ENCODE data around the gene PKMYT1.

PKMYT1 gene

DNA sequence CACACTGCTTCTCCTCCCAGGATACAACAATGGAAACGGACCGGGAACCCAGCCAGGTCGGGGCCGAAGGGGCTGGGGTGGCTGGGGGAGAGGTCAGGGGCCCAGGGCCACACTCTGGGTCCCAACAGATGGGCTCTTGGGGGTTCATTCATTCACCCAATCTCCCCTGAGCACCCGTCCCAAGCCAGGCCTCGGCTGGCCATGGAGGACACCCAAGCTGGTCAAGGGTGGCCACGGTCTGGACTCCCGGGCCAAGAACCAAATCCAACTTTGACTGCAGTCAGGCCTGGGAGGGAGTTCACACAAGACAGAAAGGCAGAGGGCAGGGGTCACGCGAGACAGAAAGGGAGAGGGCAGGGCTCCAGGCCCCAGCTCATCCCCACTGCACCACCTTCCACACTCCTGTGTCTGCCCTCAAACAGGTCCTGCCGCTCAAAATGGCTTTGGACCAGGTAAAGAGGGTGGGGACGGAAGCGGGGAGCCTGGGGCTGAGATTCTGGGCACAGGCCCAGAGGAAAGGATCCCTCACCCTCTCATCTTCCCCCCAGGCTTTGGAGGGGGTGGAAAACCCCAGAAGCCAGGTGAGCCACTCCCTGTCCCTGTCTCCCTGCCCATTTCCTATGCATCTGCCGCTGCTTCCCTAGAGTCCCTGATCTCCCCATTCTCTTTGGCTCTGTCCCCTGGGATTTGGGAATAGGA is 12.3 kb upstream of the PKMYT1 start:
- DNase-seq, result no peak

DNA sequence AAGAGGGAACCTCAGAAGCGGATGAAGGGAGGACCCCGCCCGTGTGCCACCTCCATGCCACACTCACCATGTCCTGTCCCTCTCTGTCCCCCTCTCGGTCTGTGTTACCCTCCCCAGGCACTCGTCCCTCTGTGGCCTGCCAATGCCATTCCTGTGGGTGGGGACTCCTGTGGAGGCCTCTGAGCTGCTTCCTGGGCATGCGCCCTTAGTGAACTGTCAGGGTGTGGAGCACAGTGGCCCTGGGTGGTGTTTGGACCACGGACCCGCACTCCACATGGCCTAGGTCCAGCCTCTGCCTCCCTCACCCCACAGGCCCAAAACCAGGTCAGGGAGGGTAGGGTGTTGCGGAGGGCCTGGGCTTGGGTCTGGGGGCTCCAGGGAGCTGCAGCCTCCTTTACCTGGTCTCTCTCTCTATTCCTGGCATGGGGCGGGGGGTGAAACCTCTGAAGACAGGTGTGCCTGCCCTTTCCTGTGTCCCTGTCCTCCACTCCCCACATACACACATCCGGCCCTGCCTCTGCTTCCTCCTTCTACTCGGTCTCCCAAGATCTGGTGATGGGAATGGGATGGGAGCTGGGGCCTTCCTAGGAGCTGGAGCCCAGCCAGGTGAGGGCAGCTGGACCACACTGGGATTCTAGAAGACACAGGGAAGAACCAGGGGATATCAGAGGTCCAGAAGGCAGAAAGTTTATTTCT is 11.5 kb upstream of the PKMYT1 start:
- DNase-seq, result no peak

DNA sequence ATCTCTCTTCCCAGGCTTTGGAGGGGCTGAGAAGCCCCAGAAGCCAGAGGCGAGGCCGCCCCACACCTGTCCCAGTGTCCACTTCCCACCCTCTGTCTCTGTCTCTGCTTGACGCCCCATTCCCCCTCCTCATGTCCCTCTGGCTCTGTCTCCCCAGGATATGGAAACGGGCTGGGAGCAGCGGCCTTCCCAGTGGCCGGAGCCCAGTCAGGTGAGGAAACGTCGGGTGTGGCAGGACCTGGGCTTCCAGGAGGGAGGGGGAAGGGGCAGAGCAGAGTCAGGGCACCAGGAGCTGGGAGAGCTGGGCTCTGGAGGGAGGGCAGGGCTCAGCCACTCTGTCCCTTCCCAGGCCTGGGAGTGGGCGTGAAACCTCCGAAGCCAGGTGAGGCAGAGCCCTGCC is 10.6 kb upstream of the PKMYT1 start:
- DNase-seq, result no peak

DNA sequence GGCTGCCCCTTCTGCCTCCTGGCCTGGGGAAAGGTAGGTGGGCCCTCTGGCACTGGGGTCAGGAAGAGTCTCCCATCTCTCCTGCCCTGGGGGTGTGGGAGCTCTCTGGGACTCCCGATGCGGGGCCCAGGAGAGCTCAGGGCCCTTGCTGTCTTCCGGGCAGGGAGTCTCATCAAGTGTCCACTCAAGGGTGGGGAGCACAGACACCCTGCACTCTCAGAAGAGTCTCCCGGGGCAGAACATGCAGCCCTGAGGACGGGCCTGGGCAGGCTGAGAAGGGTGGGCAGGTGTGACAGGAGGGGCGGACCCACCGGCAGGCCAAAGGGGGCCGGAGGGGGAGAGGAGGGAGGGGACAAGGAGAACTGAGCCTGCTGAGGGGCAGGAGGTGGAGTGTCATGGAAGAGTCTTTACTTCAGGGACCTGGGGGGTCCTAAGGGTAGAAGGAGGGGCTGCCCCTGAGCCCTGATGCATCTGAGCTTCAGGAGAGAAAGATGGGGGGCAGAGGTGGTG is 8.4 kb upstream of the PKMYT1 start:
- no peak for DNase-seq

DNA sequence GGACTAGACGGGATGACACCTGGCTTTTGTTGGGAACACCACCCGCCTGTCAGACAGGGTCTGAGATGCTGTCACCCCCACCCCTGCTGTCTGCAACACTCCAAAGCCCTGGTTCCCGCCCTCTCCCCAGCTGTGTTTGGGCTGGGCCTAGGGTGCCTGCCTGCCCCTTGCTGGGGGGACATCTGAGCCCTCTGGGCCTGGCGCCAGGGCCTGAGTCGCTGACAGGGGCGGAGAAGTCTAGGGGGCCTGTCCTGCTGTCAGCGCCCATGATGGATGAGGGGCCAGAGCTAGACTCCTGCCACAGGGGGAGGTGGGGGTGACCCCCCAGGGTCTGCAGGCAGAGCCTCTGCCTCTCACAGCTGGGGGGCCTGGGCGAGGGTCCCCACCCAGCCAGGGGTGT is 7.6 kb upstream of the PKMYT1 start:
- no peak for DNase-seq

DNA sequence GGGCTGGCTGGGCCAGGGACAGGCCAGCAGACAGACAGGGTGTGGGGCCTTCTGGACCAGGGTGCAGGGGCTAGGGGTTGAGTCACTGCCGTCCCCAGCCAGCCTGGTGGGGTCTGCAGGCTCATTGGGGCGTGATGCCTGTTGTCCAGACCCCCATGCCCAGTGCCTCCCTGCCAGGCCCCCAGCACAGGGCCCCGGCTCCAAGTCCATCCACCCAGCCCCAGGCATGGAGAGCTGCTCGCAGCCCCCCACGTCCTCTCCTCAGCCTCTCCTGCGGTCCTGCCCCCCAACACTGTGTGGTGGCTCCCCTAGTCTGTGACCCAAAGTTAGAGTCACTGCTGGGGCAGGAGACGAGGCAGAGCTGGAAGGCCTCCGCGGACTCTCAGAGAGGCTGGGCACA is 7.0 kb upstream of the PKMYT1 start:
- DNase-seq, result no peak

DNA sequence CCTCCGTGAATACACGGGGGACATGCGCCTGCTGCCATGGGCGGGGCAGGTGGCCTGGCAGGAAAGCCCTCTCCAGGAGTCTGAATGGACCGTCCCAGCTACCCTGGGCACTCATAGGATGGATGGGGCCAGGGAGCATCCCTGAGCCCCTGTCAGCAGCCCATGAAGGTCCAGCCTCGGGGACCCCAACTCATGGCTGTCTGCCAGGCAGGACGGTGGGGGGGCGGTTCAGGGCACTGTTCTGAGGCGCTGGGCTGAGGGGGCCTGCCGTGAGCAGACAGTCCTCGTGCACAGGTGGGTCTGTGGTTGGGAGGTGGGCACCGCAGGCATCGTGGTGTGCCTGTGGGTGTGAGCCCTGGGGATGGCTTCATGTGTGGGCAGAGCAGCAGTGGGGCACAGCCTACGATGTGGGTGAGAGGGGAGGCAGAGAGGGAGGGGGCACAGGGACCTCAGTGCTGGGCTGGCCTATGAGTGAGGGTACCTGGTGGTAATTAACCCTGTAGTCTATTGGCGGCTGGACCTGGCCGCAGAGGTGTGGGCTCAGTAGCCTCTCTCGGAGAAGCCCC is 6.5 kb upstream of the PKMYT1 start:
- no peak for DNase-seq

DNA sequence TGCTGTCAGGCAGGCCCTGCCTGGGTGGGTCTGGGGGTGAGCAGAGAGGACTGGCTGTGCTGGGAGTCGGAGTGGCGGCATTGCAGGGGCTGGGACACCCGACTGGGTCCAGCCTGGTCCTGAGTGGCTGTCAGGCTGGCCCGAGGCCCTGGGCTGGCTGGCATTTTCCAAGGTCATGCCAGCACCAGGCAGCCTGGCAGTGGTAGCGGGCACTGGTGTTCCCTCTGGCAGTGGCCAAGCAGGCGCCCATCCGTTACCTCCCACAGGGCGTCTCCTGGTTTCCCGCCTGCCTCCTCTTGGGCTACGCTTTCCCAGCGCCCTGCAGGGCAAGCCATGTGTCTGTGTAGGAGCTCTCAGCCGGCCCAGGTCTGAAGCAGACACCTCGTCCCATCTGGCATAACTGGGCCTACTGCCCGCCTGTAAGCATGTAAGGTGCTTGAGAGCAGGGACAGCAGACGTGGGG is 5.7 kb upstream of the PKMYT1 start:
- no peak for DNase-seq

DNA sequence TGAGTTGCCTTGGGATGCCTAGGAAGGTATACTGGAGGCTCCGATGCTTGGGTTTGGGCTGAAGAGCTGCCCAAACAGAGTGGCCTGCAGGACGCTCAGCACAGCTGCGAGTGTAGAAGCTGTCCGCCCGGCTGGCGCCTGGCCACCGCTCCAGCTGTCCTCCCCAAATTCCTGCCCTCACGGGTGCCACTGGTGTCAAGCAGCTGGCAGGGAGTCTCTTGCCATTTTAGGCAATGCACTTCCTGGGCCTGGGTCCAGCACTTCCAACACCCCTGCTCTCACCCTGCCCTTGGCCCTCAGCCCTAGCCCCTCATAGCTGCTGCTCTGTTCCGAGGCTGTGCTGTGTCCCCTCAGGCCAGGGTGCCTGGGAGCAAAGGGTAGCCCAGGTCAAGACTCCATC is 5.2 kb upstream of the PKMYT1 start:
- no peak for DNase-seq

DNA sequence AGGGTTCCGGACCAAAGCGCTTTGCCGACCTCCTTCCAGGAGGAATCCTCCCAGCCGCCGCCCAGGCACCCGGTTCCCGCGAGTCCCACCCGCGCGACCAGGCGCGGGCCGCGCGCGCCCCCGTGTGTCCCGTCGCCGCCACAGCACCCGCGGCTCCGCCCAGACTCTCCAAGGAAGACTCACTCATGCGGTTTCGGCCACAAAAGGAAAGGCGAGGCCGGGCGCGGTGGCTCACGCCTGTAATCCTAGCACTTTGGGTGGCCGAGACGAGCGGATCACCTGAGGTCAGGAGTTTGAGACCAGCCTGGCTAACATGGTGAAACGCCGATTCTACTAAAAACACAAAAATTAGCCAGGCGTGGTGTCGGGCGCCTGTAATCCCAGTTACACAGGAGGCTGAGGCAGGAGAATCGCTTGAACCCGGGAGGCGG is 3.5 kb upstream of the PKMYT1 start:
- DNase-seq, result peak; percentile 87

DNA sequence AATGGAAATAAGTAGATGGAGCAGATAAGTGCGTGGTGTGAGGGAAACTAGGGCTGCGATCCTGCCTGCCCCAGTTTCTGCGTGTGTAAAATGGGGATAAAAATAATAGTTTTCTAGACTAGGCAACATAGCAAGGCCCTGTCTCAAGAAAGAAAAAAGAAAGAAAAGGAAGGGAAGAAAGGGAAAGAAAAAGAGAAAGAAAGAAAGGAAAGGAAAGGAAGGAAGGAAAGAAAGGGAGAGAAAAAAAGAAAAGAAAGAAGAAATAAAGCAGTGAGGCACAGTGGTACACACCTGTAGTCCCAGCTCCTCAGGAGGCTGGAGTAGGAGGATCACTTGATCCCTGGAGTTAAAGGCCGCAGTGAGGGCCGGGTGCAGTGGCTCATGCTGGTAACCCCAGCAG is 2.2 kb upstream of the PKMYT1 start:
- no peak for DNase-seq

DNA sequence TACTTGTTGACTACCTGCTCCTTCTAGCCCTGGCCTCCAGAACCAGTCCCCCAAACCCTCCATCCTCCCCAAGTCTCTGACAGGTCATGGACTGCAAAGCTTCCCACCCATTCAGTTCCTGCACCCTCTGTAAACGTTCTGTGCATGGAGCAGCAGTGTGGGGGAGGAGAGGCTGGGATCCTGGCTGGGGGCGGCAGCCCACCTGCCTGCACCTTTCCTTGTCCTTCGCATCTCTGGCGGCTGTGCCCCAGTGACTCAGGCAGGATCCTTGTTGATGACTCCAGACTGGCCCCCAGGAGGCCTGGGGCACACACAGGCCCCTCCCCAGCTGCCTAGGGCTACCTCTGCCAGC is 1.6 kb upstream of the PKMYT1 start:
- DNase-seq, result no peak

DNA sequence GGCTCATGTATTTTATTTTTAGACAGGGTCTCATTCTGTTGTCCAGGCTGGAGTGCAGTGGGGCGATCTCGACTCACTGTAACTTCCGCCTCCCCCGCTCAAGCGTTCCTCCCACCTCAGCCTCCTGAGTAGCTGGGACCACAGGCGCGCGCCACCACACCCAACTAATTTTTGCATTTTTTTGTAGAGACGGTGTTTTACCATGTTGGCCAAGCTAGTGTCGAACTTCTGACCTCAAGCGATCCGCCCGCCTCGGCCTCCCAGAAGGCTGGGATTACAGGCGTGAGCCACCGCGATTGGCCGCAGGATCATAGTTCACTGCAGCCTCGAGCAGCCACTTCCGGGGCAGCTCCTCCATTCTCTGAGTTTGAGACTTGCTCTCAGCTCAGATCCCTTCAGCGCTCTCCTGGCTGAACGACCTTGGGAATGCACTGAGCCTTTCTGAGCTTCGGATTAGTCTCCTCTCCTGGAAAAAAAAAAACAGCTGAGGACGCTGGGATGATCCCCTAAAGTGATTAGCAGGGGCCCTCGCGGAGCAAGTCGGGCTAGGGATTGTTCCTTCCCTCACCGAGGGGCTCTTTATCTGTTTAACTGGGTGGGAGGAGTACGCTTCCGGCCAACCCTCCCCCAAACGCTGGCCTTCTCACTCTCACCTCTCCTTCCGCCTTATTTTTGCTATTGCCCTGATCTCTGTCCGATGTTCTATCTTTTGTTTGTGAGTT is 1.1 kb upstream of the PKMYT1 start:
- DNase-seq, result no peak

DNA sequence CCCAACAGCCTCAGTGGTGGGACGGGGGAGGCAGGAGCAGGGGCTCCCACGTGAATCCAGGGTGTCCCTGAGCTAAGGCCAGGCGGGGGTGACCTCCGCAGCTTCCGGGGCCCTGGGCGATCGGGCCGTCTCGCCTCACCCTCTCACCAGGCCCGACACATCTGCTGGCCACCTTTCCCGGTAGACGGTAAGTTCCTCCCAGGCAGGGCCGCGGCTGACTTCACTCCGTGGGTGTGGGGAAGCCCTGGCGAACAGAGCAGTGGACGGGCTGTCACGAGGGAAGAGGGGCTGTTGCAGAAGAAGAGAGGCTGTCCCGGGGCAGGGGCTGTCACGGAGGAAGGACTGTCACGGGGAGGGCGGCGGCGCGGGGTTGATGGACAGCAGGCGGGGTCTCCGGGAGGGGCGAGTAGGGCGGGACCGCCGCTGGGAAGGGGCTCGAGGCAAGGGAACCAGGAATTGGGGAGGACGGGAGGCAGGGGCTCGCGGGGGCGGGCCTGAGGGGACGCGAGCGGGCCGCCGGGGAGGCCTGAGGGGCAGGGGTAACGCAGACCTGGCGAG is 498 bp downstream of the PKMYT1 start:
- peak; percentile 41 for DNase-seq

DNA sequence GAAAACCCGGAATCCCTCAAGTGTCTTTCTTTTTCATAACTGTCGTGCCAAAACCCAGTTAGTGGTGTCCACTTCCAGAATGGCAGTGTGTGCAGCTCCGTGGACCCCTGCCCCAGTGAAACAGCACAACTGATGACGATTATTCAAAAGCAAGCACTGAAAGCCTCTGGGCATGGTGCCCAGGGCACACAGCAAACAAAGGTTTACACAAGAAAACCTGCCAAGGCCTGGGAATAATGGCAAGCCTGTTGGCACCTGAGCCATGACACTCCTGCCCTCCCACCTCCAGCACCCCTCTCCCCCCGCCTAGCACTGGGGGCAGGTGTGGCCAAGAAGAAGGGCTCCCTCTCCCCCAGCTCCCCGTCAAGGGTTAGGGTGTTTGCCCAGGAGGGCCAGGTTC is 2.8 kb downstream of the PKMYT1 start:
- DNase-seq, result no peak

DNA sequence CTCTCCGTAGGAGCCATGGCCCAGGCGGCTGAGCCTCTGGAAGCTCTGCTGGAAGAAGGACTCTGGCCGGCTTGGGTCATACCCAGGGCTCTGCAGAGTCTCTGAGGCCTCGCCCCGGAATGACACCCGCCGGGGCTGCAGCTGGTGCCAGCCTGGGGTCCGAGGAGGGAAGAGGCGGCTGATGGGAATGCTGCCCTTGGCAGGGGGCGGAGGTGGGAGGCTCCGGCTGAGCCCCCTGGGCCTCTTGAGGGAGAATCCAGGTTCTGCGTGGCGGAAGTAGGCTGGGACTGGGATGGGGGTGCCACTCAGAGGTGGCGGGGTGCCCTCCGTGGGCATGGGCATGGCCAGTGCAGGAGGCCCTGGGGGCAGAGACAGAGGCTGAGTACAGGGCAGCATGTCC is 3.6 kb downstream of the PKMYT1 start:
- DNase-seq, result no peak

DNA sequence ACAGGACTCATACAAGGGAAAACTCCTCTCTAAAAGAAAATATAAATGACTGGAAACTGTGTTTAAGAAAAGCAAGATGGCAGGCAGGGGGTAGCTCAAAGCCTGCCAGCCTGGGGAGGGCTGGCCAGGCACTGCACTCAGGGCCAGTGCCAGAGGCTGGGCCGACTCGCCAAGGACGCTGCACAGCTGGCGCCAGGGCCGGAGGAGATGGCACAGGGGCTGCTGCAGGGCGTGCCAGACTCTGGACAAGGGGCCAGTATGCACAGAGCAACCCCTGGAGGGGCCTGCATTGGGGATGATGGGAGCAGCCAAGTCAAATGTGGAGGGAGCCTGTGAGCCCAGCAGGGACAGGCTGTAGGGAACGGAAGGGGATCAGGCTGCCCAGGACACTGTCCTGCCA is 4.0 kb downstream of the PKMYT1 start:
- DNase-seq, result no peak

DNA sequence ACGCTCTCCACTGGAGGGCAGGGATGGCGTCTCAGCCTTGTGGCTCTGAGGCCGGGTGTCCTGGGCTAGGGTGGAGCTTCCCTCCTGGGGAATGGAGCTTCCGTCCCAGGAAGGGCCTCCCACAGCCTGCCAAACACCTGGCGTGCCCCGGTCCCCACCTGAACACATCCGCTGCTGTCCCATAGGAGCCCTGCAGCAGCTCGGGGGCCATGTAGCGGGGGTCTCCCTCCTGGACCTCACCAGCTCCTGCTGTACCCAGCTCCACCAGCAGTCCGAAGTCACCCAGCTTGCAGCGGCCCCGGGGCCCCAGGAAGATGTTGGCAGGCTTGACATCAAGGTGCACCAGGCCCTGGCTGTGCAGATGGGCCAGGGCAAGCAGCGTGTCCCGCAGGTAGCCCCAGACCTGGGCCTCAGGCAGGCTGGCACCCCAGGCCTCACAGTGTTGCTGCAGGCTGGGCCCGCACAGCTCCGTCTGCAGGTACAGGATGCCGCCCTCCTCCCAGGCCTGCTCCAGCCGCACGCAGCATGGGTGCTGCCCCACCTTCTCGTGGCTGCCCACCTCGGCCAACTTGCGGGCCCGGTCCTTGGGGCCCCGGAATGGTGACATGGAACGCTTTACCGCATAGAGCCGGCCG is 5.0 kb downstream of the PKMYT1 start:
- DNase-seq, result no peak

DNA sequence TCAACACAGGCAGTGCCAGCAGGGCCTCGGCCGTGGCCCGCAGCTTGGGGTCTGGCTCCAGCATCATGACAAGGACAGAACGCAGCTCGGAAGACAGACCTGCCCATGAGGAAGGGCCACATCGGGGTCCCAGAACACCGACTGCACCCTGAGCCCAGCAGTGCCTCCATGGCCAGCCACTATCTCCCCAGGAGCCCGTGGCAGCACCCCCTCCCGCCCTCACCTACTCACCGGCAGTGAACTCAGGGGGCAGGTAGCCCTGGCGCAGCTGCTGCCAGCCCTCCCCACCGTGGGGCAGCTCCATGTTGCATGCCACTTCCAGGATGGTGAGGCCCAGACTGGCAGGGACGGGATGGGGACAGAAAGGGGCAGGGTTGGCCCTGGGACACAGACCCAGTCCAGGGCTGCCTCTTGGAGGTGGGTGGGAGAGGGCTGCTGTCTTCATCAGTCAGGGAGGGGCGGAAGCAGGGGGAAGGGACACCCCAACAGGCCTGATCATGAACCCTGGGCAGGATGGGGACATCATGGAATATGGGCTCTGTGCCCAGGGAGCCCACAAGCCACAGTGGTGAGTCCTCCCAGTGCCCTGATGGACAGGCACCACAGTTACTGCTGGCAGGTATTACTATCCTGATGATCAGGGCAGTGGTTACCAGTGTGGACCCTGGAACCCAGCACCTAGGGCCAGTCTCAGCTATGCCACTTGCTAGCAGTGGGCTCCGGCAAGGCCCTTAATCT is 5.8 kb downstream of the PKMYT1 start:
- DNase-seq, result no peak

DNA sequence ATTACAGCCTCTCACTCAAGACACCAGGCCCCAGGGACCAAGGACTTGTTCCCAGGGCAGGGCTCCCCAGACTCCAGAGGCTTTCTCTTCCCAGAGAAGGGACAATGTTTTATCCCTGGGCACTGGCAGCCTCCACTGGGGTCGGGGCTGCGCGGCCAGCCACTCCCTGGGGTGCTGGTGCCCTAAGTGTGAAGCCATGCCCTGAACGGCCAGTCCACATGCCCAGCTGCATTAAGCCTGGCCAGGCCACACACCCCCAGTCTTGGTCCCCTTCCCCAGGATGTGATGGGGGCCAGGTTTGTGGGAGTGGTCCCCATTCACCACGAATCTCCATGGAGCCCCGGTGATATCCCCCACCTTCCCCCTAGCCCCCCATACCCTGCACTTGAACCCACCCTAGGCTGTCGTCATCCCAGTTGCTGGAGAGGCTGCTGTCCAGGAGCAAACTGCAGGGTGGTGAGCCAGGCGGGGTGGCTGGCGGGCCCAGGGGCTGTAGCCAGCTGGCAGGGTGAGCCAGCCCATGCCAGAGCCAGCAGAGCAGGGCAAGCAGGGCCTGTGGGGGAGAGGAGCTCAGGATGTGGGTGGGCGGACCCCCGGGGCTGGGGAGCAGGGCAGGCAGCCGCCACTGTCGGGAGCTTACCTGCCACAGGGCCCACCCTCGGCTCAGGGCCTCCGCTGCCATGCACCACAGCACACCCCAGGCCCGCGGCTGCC is 6.5 kb downstream of the PKMYT1 start:
- DNase-seq, result no peak

DNA sequence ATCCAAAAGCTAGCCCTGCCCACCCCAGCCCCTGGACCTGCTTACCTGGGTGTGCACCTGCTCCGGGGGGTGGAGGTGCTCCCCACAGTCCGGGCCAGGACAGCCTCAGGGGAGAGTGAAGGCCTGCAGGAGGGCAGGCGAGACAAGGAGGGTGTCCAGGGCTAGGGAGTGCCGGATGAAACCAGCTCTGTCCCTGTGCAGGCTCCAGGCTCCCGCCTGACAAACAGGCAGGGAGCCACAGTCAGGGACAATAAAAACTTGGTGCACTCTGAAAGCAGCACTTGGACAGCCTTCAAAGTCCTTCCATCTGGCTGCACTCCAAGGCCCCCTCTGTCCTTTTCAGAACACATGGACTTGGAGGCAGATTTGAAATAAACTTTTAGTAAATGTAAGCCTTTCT is 7.2 kb downstream of the PKMYT1 start:
- no peak for DNase-seq
